ENCODE results near the gene MTHFS.
"Not testable (repeated sequence)": the region's sequence is repeated elsewhere in the genome, so short reads cannot be mapped to it uniquely, and the experiment has no call there.

The MTHFS gene

DNA sequence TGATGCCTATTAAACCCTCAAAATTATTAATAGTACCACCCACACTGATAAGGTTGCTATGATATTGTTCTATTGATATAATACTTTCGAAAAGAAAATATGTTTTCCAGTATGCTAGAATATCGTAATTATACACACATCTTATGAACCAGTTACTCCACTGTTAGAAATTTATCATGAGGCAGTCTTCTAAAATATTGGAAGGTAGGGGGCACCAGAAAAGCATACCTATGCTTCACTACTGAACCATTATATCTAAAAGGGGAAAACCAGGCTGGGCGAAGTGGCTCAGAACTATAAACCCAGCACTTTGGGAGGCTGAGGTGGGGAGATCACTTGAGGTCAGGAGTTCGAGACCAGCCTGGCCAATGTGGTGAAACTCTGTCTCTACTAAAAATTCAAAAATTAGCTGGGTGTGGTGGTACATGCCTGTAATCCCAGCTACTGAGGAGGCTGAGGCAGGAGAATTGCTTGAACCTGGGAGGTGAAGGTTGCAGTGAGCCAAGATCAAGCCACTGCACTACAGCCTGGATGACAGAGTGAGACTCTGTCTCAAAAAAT lies 4.1 kb upstream of the MTHFS start:
- not testable (repeated sequence) for DNase-seq (ENCODE audit: low spot score); H3K4me3 Mint-ChIP-seq; H3K9me3 Mint-ChIP-seq; H3K27me3 Mint-ChIP-seq (ENCODE audit: low read depth); H3K27ac Mint-ChIP-seq
- H3K36me3 Mint-ChIP-seq (ENCODE audit: low read depth): peaks cover 22% of the 10 kb centered on the region
- peaks cover 28% of the 10 kb centered on the region for H3K4me1 Mint-ChIP-seq (ENCODE audit: low read depth)

DNA sequence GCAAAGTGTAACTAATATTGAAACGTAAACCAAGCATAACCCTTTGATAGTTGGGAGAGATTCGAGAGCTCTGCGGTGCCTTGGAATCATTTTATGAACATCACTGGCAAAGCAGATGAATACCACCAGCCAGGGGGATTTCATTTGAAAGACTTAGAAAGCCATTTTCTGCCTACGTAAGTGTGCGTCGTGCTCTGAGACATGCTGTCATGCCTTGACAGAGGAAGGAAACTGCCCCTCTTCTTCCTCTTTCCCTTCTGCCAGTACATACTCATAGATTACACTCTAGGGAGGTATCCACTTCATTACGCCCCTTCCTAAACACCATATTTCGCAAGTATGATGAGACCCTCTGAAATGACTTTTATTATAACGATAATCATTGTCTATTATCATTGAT lies 3.3 kb upstream of the MTHFS start:
- no peak overlapping the region for H3K4me3 Mint-ChIP-seq
- H3K36me3 Mint-ChIP-seq (ENCODE audit: low read depth): peaks cover 19% of the 10 kb centered on the region
- DNase-seq (ENCODE audit: low spot score): no peak
- H3K4me1 Mint-ChIP-seq (ENCODE audit: low read depth): peaks cover 34% of the 10 kb centered on the region
- no peak overlapping the region for H3K27ac Mint-ChIP-seq
- H3K27me3 Mint-ChIP-seq (ENCODE audit: low read depth): no peaks in the 10 kb centered on the region
- H3K9me3 Mint-ChIP-seq: no peaks in the 10 kb centered on the region

DNA sequence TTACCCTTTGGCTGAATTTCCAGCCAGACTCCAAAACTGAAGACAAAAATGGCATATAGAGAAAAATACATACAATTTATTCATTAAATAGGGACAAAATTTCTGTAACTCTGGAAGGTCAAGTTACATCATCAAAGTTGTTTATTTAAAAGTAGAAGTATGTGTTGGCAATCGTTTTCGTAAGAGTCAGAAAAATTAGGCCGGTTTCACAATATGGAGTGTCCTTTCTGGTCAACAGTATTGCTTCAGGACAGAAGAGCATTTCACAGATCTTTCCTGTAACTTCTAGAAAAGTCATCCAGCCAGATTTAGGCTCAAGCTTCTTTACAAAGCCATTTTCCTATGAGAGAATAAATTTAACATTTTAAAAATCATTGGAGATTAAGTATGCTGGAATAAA lies 2.0 kb upstream of the MTHFS start:
- not testable (repeated sequence) for H3K4me3 Mint-ChIP-seq; H3K27me3 Mint-ChIP-seq (ENCODE audit: low read depth); H3K27ac Mint-ChIP-seq; H3K9me3 Mint-ChIP-seq; DNase-seq (ENCODE audit: low spot score)
- H3K36me3 Mint-ChIP-seq (ENCODE audit: low read depth): peaks cover 23% of the 10 kb centered on the region
- peaks cover 38% of the 10 kb centered on the region for H3K4me1 Mint-ChIP-seq (ENCODE audit: low read depth)

DNA sequence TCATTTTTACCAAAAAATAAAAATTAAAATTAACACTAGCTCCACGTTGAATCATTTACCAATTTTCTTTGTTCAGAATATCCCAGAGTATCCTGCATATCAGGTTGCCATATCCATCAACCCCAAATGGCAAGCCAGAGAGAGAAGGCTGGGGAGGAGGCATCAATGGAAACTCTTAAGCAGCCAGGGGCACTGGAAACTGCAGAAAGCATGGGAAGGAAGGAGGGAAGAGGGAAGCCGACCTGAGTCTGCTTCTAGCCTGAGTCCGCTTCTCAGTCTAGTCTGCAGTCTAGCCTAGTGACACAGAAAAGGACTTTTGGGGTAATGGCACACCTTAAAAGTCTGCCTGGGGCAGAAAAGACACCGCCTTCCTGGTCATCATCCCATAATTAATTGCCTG lies 1.6 kb upstream of the MTHFS start:
- Mint-ChIP-seq H3K27ac (peak overlapping the region; percentile 94), H3K4me1 (ENCODE audit: low read depth) (peaks cover 36% of the 10 kb centered on the region), H3K9me3 (no peaks in the 10 kb centered on the region), H3K4me3 (peak overlapping the region; percentile 61), H3K36me3 (ENCODE audit: low read depth) (peaks cover 23% of the 10 kb centered on the region), H3K27me3 (ENCODE audit: low read depth) (no peaks in the 10 kb centered on the region)
- no peak for DNase-seq (ENCODE audit: low spot score)

DNA sequence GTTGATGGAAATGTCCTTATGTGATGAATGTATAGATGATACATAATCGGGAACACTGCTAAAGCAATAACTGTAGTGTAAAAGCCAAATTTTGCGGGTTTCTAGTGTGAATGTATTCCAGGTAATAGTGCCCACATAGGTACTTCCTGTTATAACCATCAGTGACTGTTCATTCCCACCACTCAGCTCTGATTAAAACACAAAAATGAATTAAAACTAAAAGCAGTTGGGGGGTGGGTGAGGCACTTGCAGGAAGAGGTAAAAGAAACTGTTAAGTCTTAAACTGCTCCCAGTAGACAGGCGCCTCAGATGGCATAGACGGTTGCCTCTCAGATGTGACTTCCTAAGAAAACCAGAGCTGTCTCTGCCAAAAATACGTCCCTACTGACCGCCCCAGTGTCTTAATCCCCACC lies 893 bp upstream of the MTHFS start:
- peak overlapping the region; percentile 94 for H3K27ac Mint-ChIP-seq
- H3K27me3 Mint-ChIP-seq (ENCODE audit: low read depth): no peaks in the 10 kb centered on the region
- no peaks in the 10 kb centered on the region for H3K9me3 Mint-ChIP-seq
- peak; percentile 15 for DNase-seq (ENCODE audit: low spot score)
- peaks cover 36% of the 10 kb centered on the region for H3K4me1 Mint-ChIP-seq (ENCODE audit: low read depth)
- H3K36me3 Mint-ChIP-seq (ENCODE audit: low read depth): peaks cover 23% of the 10 kb centered on the region
- H3K4me3 Mint-ChIP-seq: peak overlapping the region; percentile 87

DNA sequence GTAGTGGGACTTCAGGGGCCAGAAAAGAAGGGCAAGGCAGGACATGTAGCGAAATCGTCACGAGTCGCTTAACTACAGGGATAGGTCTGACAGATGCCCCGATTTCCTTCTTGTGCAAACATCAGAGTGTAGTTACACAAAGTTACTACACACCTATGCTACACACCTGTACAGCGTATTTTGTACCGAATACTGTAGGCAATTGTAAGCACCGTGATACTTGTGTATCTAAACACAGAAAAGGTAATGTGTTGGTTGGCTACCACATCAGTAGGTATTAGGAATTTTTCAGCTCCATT lies 515 bp upstream of the MTHFS start:
- peak overlapping the region; percentile 94 for H3K27ac Mint-ChIP-seq
- peaks cover 34% of the 10 kb centered on the region for H3K4me1 Mint-ChIP-seq (ENCODE audit: low read depth)
- no peaks in the 10 kb centered on the region for H3K27me3 Mint-ChIP-seq (ENCODE audit: low read depth)
- no peak for DNase-seq (ENCODE audit: low spot score)
- H3K9me3 Mint-ChIP-seq: no peaks in the 10 kb centered on the region
- peak overlapping the region; percentile 87 for H3K4me3 Mint-ChIP-seq
- H3K36me3 Mint-ChIP-seq (ENCODE audit: low read depth): peaks cover 21% of the 10 kb centered on the region

DNA sequence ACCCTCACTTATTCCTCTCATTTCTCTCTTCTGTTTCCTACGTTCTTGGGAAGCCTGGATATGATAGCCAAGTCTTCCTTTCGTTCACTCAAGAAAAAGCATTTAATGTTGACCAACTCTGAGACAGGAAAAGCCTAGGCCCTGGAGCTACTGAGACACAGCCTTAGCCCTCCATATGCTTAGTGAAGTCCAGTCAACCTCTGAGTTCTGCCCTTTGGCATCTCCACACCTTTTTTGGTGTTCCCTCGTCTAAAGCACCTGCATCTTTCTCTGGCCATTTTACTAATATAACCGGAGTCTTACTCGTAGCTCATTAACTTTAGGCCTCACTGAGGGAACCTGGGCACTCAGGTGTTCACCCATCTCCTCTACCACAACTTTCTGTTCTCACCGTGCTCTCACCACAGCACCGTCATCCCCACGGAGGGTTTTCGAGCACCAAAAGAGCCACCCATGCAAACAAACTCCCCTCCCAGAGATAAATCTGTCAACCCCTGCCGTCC lies 632 bp downstream of the MTHFS start:
- no peaks in the 10 kb centered on the region for H3K27me3 Mint-ChIP-seq (ENCODE audit: low read depth)
- peak overlapping the region; percentile 99 for H3K4me3 Mint-ChIP-seq
- peaks cover 32% of the 10 kb centered on the region for H3K4me1 Mint-ChIP-seq (ENCODE audit: low read depth)
- peaks cover 26% of the 10 kb centered on the region for H3K36me3 Mint-ChIP-seq (ENCODE audit: low read depth)
- H3K9me3 Mint-ChIP-seq: no peaks in the 10 kb centered on the region
- peak overlapping the region; percentile 99 for H3K27ac Mint-ChIP-seq
- DNase-seq (ENCODE audit: low spot score): no peak

DNA sequence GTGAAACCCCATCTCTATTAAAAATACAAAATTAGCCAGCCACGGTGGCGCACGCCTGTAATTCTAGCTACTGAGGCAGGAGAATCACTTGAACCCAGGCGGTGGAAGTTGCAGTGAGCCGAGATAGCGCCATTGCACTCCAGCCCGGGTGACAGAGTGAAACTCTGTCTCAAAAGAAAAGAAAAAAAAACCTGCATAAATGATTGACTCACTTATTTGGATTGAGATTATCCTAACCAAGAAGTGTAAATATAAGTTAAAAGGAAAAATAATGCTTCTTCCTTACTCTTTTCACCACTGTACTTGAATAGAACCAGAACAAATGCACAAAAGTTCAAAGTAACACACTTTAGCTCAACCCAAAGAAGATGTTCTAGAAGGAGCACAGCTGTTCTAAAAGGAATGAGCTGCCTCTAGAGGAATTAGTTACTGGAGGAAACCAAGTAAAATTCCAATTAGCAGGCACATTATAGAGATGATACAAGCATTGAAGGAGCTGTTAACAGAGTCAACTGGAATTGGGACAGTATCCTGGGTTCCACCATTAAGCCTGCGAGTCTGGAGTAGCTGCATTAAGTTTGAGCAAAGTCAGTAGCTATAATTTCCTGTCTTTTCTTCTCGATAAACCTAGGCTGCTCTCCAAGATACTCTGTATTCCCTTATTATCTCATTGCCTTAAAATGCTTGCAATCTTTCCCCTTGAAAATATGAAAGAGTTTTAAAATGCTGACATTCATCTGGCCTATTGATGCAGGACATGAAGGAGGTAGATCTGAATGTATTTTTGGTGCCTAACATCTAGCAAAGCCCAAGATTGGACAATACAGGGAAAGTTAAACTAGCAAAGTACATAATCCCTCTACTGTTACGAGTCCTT lies 9.5 kb downstream of the MTHFS start:
- peaks cover 18% of the 10 kb centered on the region for H3K4me1 Mint-ChIP-seq (ENCODE audit: low read depth)
- peaks cover 66% of the 10 kb centered on the region for H3K36me3 Mint-ChIP-seq (ENCODE audit: low read depth)
- no peak for DNase-seq (ENCODE audit: low spot score)
- H3K4me3 Mint-ChIP-seq: no peak overlapping the region
- H3K9me3 Mint-ChIP-seq: no peaks in the 10 kb centered on the region
- no peak overlapping the region for H3K27ac Mint-ChIP-seq
- H3K27me3 Mint-ChIP-seq (ENCODE audit: low read depth): no peaks in the 10 kb centered on the region

DNA sequence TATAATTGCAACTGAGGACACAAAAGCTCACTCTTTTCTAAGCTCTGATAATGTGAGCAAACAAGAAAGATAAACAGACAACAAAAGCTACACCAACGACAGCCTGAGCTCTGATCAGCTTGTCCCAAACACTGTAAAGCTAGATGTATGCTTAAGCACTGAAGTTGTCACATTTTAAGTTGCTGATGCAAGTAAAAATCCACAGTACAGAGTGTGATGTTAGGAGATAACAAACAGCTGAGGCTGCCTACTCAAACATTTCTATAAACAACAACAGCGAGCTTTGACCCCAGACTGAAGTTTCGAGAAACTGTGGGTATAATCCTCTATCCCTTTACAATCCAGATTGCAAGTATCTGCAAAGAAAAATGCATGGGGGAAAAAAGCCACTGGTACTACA lies 10.7 kb downstream of the MTHFS start:
- H3K27me3 Mint-ChIP-seq (ENCODE audit: low read depth): no peaks in the 10 kb centered on the region
- no peak overlapping the region for H3K4me3 Mint-ChIP-seq
- H3K9me3 Mint-ChIP-seq: no peaks in the 10 kb centered on the region
- DNase-seq (ENCODE audit: low spot score): no peak
- H3K4me1 Mint-ChIP-seq (ENCODE audit: low read depth): peaks cover 17% of the 10 kb centered on the region
- no peak overlapping the region for H3K27ac Mint-ChIP-seq
- H3K36me3 Mint-ChIP-seq (ENCODE audit: low read depth): peaks cover 66% of the 10 kb centered on the region

DNA sequence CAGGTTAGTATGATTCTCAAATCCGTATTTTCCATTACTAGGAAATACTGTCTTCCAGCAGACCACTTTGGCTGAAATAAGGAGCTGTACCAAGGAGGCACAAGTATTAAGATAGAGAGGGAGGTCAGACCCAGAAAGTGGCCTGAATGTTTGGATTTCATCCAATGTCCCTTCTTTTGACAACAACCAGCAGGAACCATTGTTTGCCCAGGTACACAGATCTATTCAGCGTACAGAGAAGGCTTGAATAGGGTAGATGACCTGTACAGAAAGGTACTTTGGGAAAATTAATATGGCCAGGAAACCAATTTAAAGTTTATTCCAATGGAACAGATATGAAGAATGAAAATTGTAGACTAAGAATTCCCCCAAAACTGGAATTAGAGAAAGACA lies 12.6 kb downstream of the MTHFS start:
- Mint-ChIP-seq H3K27ac (no peak overlapping the region), H3K9me3 (peaks cover 11% of the 10 kb centered on the region), H3K4me3 (no peak overlapping the region), H3K36me3 (ENCODE audit: low read depth) (peaks cover 73% of the 10 kb centered on the region), H3K27me3 (ENCODE audit: low read depth) (no peaks in the 10 kb centered on the region), H3K4me1 (ENCODE audit: low read depth) (peaks cover 11% of the 10 kb centered on the region)
- no peak for DNase-seq (ENCODE audit: low spot score)

DNA sequence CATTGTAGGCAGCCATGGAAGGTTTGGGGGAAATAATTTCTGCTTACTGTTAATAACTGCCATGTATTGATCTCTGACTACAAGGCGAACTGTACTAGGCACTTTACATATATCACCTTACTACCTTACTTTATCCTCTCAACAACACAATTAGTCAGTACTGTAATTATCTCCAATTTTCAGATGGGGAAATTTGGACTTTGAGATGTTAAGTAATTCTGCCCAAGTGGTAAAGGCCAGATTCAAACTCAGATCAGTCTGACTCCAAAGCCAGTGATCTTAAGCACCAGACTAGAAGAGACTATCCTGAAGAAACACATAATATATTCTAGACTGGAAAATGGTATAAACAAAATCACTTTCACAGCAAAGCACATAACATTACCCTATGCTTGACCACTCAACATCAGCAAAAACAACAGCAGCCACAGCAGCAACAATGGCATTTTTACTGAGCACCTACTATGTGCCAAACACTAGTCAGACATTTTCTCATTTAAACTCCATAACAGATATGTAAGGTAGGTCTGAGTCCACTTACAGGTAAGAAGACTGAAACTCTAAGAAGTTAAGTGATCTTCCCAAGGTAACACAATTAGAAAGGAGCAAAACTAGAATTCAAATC lies 13.1 kb downstream of the MTHFS start:
- Mint-ChIP-seq H3K36me3 (ENCODE audit: low read depth) (peaks cover 76% of the 10 kb centered on the region), H3K4me3 (no peak overlapping the region), H3K27ac (no peak overlapping the region), H3K4me1 (ENCODE audit: low read depth) (peaks cover 11% of the 10 kb centered on the region), H3K9me3 (peaks cover 14% of the 10 kb centered on the region), H3K27me3 (ENCODE audit: low read depth) (no peaks in the 10 kb centered on the region)
- DNase-seq (ENCODE audit: low spot score): no peak

DNA sequence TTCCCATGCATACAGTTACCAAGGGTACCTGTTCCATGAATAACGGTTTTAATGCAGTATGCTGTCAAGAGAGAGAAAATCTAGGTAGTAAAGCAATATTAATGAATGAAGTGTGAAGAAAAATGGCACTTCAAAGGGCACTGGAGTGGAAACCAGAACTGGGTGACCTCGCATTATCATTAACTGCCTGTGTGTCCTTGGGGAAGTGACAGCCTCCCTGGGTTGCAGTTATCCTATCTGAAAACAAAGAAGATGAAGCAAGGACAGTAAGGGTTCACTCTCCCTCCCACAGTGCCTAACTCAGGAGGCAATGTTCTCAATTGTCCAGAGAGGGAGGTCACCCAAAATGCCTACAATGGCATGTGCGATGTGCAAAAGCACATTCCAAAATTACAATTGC lies 15.1 kb downstream of the MTHFS start:
- H3K4me1 Mint-ChIP-seq (ENCODE audit: low read depth): peaks cover 5% of the 10 kb centered on the region
- H3K27ac Mint-ChIP-seq: no peak overlapping the region
- H3K27me3 Mint-ChIP-seq (ENCODE audit: low read depth): no peaks in the 10 kb centered on the region
- peaks cover 31% of the 10 kb centered on the region for H3K9me3 Mint-ChIP-seq
- no peak overlapping the region for H3K4me3 Mint-ChIP-seq
- no peak for DNase-seq (ENCODE audit: low spot score)
- H3K36me3 Mint-ChIP-seq (ENCODE audit: low read depth): peaks cover 88% of the 10 kb centered on the region

DNA sequence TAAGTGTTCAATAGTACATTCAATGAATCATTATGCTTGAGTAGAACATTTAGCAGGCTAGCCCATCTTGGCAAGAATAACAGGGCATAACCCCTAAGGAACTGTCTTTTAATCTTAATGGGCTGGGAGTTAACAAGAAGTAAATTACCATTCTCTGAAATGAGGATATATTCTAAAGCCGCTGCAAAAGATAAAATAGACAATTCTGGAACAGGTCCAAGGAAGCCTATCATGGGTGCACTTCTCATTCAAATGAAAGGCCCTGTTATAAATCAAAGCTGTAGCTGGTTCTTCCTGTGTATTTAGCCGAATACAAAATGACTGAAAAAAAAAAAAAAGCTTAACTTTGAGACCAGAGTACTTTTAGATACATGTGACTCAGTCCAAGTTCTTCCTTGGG lies 15.6 kb downstream of the MTHFS start:
- Mint-ChIP-seq H3K4me1 (ENCODE audit: low read depth) (peaks cover 5% of the 10 kb centered on the region), H3K27me3 (ENCODE audit: low read depth) (no peaks in the 10 kb centered on the region), H3K4me3 (no peak overlapping the region), H3K9me3 (peaks cover 31% of the 10 kb centered on the region), H3K36me3 (ENCODE audit: low read depth) (peaks cover 90% of the 10 kb centered on the region), H3K27ac (no peak overlapping the region)
- no peak for DNase-seq (ENCODE audit: low spot score)

DNA sequence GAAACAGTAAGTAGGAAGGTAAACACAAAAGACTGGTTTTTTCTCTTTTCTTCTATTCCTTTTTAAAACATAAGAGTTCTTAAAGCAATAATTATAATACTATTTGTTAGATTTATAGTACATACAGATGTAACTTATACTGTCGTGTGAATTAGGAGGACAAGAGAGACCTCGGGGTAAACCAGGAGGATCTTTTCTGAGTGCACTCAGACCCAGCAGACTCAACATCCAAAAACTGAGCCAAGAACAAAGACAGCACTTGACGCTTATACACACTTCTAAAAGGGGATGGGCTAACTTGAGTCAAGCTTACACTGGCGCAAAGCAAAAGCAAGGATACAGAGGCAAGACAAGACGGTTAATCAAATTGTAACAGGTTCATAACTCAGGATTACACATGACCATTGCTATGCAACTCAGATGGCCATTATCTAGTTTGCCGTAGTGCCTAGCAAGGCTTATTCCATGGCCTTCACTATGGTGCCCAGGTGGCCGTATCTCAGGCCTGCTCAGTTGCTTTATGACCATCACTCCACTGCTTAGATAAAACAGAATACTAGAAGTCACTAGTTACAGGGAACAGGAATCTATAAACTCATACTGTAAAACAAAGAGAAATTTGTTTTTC lies 18.6 kb downstream of the MTHFS start:
- no peak overlapping the region for H3K4me3 Mint-ChIP-seq
- no peak for DNase-seq (ENCODE audit: low spot score)
- H3K36me3 Mint-ChIP-seq (ENCODE audit: low read depth): peaks cover 90% of the 10 kb centered on the region
- H3K27me3 Mint-ChIP-seq (ENCODE audit: low read depth): no peaks in the 10 kb centered on the region
- peaks cover 5% of the 10 kb centered on the region for H3K4me1 Mint-ChIP-seq (ENCODE audit: low read depth)
- no peak overlapping the region for H3K27ac Mint-ChIP-seq
- H3K9me3 Mint-ChIP-seq: peaks cover 60% of the 10 kb centered on the region

Measured in T-helper 2 cell treated with Interferon-gamma antibody and Interleukin-4, amounts not matched to agents 5 μg/mL and 100 μg/mL, for 36 hours (primary cell).